ENCODE measurements around the gene SPANXN4.

The SPANXN4 gene

GRCh38 chrX:143025628-143026027 lies at the start of gene SPANXN4:
TSS of gene SPANXN4 (plus strand) at chrX:143025928. CDS start at chrX:143026015, 87 bp downstream.
- DNase-seq = no peak

DNA sequence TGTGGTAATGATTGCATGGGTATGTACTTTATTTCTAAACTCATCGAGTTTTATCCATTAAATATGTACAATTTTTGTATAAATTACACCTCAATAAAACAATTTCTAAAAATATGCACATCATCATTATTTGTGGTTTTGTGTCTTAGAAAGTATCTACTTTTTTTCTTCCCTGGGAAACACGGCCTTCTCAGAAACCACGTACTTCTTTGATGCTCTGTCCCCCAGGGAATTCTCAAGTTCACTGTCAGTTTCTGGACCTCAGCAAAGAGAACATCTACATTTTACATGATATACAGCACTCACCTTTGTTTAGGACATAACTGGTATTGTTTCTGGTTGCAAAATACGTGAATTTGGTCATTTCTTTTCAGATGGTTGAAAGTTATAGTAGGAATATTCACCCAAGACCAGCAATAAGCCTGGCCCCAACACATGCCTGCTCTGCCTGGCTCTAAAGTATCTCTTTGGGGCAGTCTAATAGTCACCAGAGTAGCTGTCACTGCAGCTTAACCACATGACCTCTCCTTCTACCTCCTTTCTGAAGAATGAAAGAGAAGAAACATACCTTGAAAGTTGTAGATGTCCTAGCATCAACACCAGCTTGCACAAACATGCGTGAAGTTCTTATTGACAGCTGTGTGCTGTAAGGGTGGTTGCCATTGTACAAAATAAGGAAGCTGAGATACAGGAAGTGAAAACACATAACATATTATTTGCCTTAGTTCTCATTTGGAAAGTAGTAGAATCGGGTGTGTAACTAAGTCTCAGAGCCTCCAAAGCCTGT lies 48.4 kb upstream of the SPANXN4 start:
- no peak for DNase-seq

DNA sequence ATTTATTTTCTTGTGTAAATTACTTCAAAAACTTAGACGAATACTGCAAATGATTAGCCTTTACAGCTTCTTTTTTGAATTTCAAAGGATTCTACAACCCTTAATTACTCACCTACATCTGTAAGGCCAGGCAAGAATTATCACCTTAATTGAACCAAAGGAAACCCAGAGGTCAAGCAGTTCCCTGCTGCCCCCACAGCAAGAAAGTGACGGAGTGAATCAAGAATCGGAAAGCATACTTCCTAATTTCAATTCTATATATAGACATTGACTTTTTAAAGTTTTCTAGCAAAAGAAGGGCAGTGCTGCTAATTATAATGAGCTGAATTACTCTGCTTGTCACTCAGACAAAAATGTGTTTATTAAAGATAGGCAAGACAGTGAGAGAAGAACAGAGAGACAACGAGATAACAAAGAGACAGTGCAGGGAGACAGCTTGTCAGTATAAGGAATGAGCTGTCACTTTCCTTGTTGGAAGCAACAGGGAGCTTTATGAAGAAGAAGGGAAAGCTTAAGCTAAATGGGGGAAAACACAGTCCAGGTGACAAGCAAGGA lies 47.5 kb upstream of the SPANXN4 start:
- no peak for DNase-seq

DNA sequence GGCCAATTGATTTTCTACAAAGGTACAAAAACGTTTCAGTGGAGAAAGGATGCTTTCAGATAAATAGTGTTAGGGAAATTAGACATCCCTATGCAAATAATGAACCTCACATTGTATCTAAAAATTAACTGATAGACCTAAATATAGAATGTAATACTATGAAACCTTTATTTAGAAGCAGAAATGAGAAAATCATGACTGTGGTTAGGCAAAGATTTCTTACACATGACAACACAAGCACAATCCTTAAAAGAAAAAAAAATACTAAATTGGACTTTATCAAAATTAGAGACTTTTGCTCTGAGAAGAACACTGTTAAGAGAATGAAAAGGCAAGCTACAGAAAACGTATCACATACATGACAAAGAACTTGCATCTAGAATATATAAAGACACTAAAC lies 43.0 kb upstream of the SPANXN4 start:
- no peak for DNase-seq

DNA sequence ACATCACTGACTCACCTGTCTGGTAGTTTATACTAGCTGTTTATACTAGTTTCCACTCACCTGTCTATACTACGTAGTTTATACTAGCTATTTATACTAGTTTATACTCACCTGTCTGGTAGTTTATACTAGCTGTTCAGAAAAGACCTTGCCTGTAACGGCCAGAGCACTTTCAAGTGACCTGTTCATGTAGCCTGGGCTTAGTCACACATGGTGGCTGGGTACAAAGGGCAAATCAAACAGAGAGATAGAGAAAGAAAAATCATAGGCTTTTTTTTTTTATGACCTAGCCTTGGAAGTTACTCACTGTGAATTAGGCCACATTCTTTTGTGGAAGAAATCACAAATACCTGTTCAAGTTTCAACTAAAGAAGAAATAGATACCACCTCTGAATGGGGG lies 30.7 kb upstream of the SPANXN4 start:
- DNase-seq = no peak

GRCh38 chrX:142998447-142999198 lies 27.1 kb upstream of the SPANXN4 start:
- DNase-seq = no peak

DNA sequence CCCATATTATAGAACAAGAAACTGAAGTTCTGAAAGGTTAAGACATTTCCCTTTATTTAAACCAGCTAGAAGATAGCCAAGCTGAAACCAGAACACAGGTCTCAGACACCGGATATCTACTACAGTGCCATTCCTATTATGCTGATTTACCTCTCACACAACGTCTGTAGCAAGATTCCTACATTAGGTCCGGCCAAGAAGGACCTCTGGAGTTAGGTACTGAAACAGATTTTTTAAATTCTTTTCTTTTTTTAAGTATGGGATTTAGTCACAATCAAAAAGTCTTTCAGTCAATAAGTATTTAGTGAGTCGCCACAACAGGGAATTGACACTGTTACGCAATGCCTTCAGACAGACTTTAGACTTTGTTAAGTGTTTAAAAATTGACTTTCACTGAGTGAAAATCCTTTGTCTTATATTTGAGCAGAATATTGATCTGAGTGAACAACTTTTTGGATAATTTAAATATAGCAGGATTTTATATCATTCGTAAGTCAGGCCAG lies 26.5 kb upstream of the SPANXN4 start:
- no peak for DNase-seq

- no peak for DNase-seq
Observed at GRCh38 chrX:143002206-143002605, 23.5 kb upstream of the SPANXN4 start.

- no peak for DNase-seq
Observed at GRCh38 chrX:143017272-143017671, 8.5 kb upstream of the SPANXN4 start.

- no peak for DNase-seq
Observed at GRCh38 chrX:143027275-143027674, 1.5 kb downstream of the SPANXN4 start.

DNA sequence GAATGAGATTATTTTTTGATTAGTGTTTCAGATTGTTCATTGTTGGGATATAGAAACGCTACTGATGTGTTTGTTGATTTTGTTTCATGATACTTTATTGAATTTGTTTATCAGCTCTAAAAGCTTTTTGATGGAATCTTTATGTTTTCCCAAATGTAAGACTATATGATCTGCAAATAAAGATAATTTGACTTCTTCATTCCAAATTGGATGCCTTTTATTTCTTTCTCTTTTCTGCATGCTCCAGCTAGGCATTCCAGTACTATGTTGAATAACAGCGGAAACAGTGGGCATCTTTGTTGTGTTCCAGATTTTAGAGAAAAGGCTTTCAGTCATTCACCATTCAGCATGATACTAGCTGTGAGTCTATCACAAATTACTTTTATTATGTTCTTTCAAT lies 21.8 kb downstream of the SPANXN4 start:
- DNase-seq = no peak

DNA sequence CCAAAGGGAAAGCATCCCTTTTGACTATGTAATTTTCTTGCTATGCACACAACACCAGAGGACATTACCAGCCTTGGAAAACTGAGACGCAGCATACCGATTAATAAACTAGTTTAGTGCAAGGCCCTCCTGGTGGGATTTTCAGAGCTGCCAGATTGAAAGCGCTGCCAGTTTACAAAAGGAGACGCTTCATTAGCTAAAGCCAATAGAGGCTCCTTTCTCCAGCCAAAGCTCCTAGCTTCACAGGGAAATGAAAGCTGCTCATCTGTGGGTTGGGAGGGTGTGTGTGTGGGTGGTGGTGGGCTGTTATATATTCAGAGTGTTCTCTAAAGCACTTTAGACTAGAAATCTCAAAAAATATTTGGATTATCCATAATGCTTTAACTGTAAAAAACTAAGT lies 32.4 kb downstream of the SPANXN4 start:
- DNase-seq = no peak

DNA sequence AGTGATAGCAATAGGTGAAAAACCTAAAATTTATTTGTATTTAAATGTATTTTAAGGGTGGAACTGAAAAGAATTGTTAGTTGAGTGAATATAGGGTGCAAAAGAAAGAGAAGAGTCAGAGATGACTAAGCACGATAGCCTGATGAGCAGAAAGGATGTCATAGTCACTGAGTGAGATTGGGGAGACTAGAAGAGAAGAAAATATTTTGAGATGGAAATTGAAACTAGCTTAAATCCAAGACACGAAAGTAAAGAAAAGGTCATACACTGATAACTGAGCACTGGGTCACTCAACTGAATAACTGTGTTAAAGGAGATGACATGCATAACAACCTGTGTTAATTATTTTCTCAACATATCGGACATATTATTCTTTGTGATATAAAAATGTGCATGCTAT lies 55.5 kb downstream of the SPANXN4 start:
- DNase-seq = no peak

GRCh38 chrX:143082537-143082936 lies 56.8 kb downstream of the SPANXN4 start:
- no peak for DNase-seq

Data from CD4-positive, alpha-beta T cell treated with Interleukin-6 for 4 hours (primary cell).